K562 (cell line): ENCODE results near the gene ADAM33. TPM values are rescaled to one million over a fixed set of nuclear protein-coding genes. Genes with fewer than 3 reads are reported as not detected.

ENCODE experiments used
- ATAC-seq: fragments of 200-7000 bp; cut with Tn5 transposase; 3 replicates; pipeline ENCODE4 v1.9.1; 2020; ENCODE audit warnings: moderate library complexity
- BruUV-seq: library from RNA; stranded (reverse); fragments of 400-500 nt; replicated peaks from 2 replicates; lab custom pipeline; 2021; lab: Mats Ljungman, UMichigan
- CTCF ChIA-PET: fragments of 300-600 bp; formaldehyde crosslinking; extraction: SDS; loops from one replicate; lab custom pipeline; 2021; ENCODE audit warnings: low intra/inter-chr PET ratio; lab: Yijun Ruan, JAX
- POLR2A ChIA-PET: fragments of 300-600, 350-650 bp; sonication (Branson Sonifier 250); formaldehyde crosslinking; extraction: SDS; loops from one replicate; lab custom pipeline; 2021; ENCODE audit warnings: antibody characterized with exemption, inconsistent platforms; lab: Yijun Ruan, JAX
- DNase-seq, 4 experiments: peaks; one replicate each; pipeline versions ENCODE4 v3.0.0 to v3.0.0-alpha.2; 2011 to 2018; ENCODE audit warnings: low spot score in 3 of 4, mixed read lengths in 3 of 4; ENCODE audit errors: extremely low read depth in 1 of 4
- FAIRE-seq: peaks from 2 replicates; lab custom pipeline; 2011; peaks lifted over from hg19 to GRCh38; lab: Jason Lieb, UNC
- H2AFZ ChIP-seq: 2 replicates; pipeline ENCODE4 v1.6.0; 2011; ENCODE audit warnings: low read depth, low read length, control low read depth, inconsistent platforms
- H3K27ac ChIP-seq: fragments of 200-600 bp; 3 replicates; pipeline ENCODE4 v1.8.0; 2011; ENCODE audit warnings: low read depth, mild to moderate bottlenecking, control low read depth, inconsistent platforms, low read length, moderate library complexity, mixed read lengths; ENCODE audit errors: extremely low read depth
- H3K27me3 ChIP-seq, 2 experiments: fragments of 300-600 bp in 1 of 2; 2 replicates in 1 of 2; 3 replicates in 1 of 2; pipeline versions ENCODE4 v1.6.0 to v1.8.0; 2011; ENCODE audit warnings: inconsistent platforms in 2 of 2, low read length in 2 of 2, mild to moderate bottlenecking in 1 of 2, mixed read lengths in 1 of 2, moderate library complexity in 1 of 2; ENCODE audit not compliant: control insufficient read depth in 2 of 2, insufficient read depth in 2 of 2
- H3K36me3 ChIP-seq: fragments of 300-600 bp; 3 replicates; pipeline ENCODE4 v1.8.0; 2011; ENCODE audit warnings: mild to moderate bottlenecking, low read length, inconsistent platforms; ENCODE audit not compliant: control insufficient read depth, insufficient read depth
- H3K4me1 ChIP-seq, 2 experiments: fragments of 200-600 bp in 1 of 2; replicated peaks in 1 of 2; 2 replicates in 1 of 2; 3 replicates in 1 of 2; pipeline versions ENCODE4 v1.5.1 to v1.8.0; 2011; ENCODE audit warnings: inconsistent platforms in 2 of 2, low read length in 2 of 2, mild to moderate bottlenecking in 1 of 2, mixed read lengths in 1 of 2, moderate library complexity in 1 of 2; ENCODE audit not compliant: control insufficient read depth in 2 of 2, insufficient read depth in 2 of 2
- H3K4me2 ChIP-seq: 2 replicates; pipeline ENCODE4 v1.6.1; 2011; ENCODE audit warnings: low read length, control low read depth, inconsistent platforms, mixed read lengths; ENCODE audit not compliant: insufficient read depth
- H3K4me3 ChIP-seq: fragments of 200-600 bp; sonication (generic), shearing (Covaris generic); 2 replicates; pipeline ENCODE4 v1.5.1; 2016; ENCODE audit warnings: control low read depth, inconsistent platforms
- H3K79me2 ChIP-seq: fragments of 200-600 bp; 3 replicates; pipeline ENCODE4 v1.8.0; 2011; ENCODE audit warnings: low read length, inconsistent platforms; ENCODE audit not compliant: control insufficient read depth, insufficient read depth
- H3K9ac ChIP-seq, 2 experiments: 2 replicates each; pipeline versions ENCODE4 v1.6.0 to v1.6.1; 2011; ENCODE audit warnings: low read depth in 2 of 2, low read length in 2 of 2, control low read depth in 1 of 2, inconsistent platforms in 1 of 2, mild to moderate bottlenecking in 1 of 2, mixed read lengths in 1 of 2; ENCODE audit not compliant: insufficient read depth in 1 of 2
- H3K9me1 ChIP-seq: one replicate; pipeline ENCODE4 v1.6.0; 2011; ENCODE audit warnings: inconsistent platforms, mild to moderate bottlenecking, low read length, moderate library complexity; ENCODE audit not compliant: control insufficient read depth, insufficient read depth
- H3K9me3 ChIP-seq: replicated peaks from 2 replicates; pipeline ENCODE4 v1.5.1; 2011; ENCODE audit warnings: low read depth, low read length, inconsistent platforms; ENCODE audit not compliant: control insufficient read depth, insufficient read depth
- H4K20me1 ChIP-seq: replicated peaks from 2 replicates; pipeline ENCODE4 v1.6.1; 2011; ENCODE audit warnings: low read length, inconsistent platforms, mixed read lengths; ENCODE audit not compliant: control insufficient read depth, insufficient read depth
- ARID1B ChIP-seq: fragments of 450-650 bp; IDR thresholded peaks from 2 replicates; pipeline ENCODE4 v1.6.1; 2016; ENCODE audit warnings: antibody characterized with exemption, mild to moderate bottlenecking, inconsistent platforms
- CBFA2T2 ChIP-seq: fragments of 450-650 bp; conservative IDR thresholded peaks from 2 replicates; pipeline ENCODE4 v1.6.1; 2017; ENCODE audit warnings: mild to moderate bottlenecking
- CBFA2T3 ChIP-seq: fragments of 450-650 bp; IDR thresholded peaks from 2 replicates; pipeline ENCODE4 v1.6.1; 2017
- CREB1 ChIP-seq, 2 experiments: sonication (generic) in 1 of 2; formaldehyde crosslinking in 1 of 2; IDR thresholded peaks; 2 replicates each; pipeline versions ENCODE4 v1.6.1 to v1.8.0; 2012 to 2022; ENCODE audit warnings: inconsistent platforms in 1 of 2, mild to moderate bottlenecking in 1 of 2, missing genetic modification reagents in 1 of 2, moderate library complexity in 1 of 2
- DPF2 ChIP-seq: fragments of 450-650 bp; IDR thresholded peaks from 2 replicates; pipeline ENCODE4 v1.6.1; 2016
- ELF1 ChIP-seq: fragments of 200-800 bp; sonication (Bioruptor generic); IDR thresholded peaks from 2 replicates; pipeline ENCODE4 v1.6.1; 2016; ENCODE audit warnings: missing genetic modification characterization, missing compliant biosample characterization
- MXD1 ChIP-seq: fragments of 250-450 bp; sonication (Bioruptor Pico); IDR thresholded peaks from 2 replicates; pipeline ENCODE4 v1.8.0; 2021; ENCODE audit warnings: borderline replicate concordance, mild to moderate bottlenecking, moderate library complexity; ENCODE audit not compliant: poor library complexity, severe bottlenecking
- MYC ChIP-seq, 2 experiments: fragments of 250-450 bp in 1 of 2; sonication (Bioruptor Pico) in 1 of 2; IDR thresholded peaks; 2 replicates each; pipeline versions ENCODE4 v1.5.1 to v1.6.1; 2012 to 2021; ENCODE audit warnings: low read depth in 2 of 2, borderline replicate concordance in 1 of 2, improper control_type of control experiment in 1 of 2, low read length in 1 of 2, mild to moderate bottlenecking in 1 of 2, moderate library complexity in 1 of 2
- NCOR1 ChIP-seq: fragments of 450-650 bp; IDR thresholded peaks from 2 replicates; pipeline ENCODE4 v1.6.1; 2016; ENCODE audit warnings: mild to moderate bottlenecking, moderate library complexity
- POLR2AphosphoS5 ChIP-seq: IDR thresholded peaks from 2 replicates; pipeline ENCODE4 v1.6.1; 2011; ENCODE audit warnings: mild to moderate bottlenecking, low read depth, low read length, moderate library complexity; ENCODE audit not compliant: control insufficient read depth, insufficient read depth
- RBFOX2 ChIP-seq: fragments of 200-400 bp; formaldehyde crosslinking; IDR thresholded peaks from 2 replicates; pipeline ENCODE4 v1.6.1; 2017; ENCODE audit warnings: low read depth, mild to moderate bottlenecking, low read length, moderate library complexity
- RCOR1 ChIP-seq, 2 experiments: IDR thresholded peaks; 2 replicates each; pipeline ENCODE4 v1.6.1; 2012; ENCODE audit warnings: low read depth in 2 of 2, low read length in 2 of 2, borderline replicate concordance in 1 of 2, improper control_type of control experiment in 1 of 2
- TAL1 ChIP-seq: fragments of 450-650 bp; IDR thresholded peaks from 2 replicates; pipeline ENCODE4 v1.6.1; 2016; ENCODE audit warnings: mild to moderate bottlenecking
- TCF3 ChIP-seq: sonication (generic); formaldehyde crosslinking; IDR thresholded peaks from 2 replicates; pipeline ENCODE4 v1.4.0; 2020; ENCODE audit warnings: mild to moderate bottlenecking, missing genetic modification reagents
- TEAD4 ChIP-seq, 2 experiments: sonication (generic) in 1 of 2; formaldehyde crosslinking in 1 of 2; IDR thresholded peaks; 2 replicates each; pipeline versions ENCODE4 v1.6.1 to v1.8.0; 2012 to 2022; ENCODE audit warnings: borderline replicate concordance in 1 of 2, inconsistent platforms in 1 of 2, low read length in 1 of 2, mild to moderate bottlenecking in 1 of 2, missing genetic modification reagents in 1 of 2
- U2AF2 ChIP-seq: fragments of 200-400 bp; formaldehyde crosslinking; optimal IDR thresholded peaks from 2 replicates; pipeline ENCODE3; 2017; ENCODE audit warnings: low read depth, mild to moderate bottlenecking, low read length
- ZFP30 ChIP-seq: fragments of 250-450 bp; sonication (Bioruptor Pico); IDR thresholded peaks from 2 replicates; pipeline ENCODE4 v1.8.0; 2022; ENCODE audit warnings: moderate library complexity, mild to moderate bottlenecking, inconsistent platforms, borderline replicate concordance
- WGBS: fragments of 100-300 bp; shearing (Covaris generic); methylation state at CpG from one replicate; pipeline ENCODE4 v1.1.6; 2016; ENCODE audit warnings: low coverage, mixed read lengths; ENCODE audit not compliant: insufficient coverage; ENCODE audit errors: missing lambda C conversion rate; 5-methylcytosine and 5-hydroxymethylcytosine counted together
- in situ Hi-C: fragments of 300-500 bp; cut with MboI; formaldehyde crosslinking; loops from 4 replicates; pipeline ENCODE4 v1.15.0; 2018; ENCODE audit warnings: inconsistent platforms, mixed read lengths
- intact Hi-C: fragments of 100-400 bp; cut with micrococcal nuclease; formaldehyde crosslinking; loops from 2 replicates; pipeline ENCODE4 v1.14.2; 2022
- polyA plus RNA-seq, 8 experiments: library from polyadenylated mRNA; depleted of rRNA in 4 of 8; stranded (reverse) in 5 of 8; unstranded in 3 of 8; fragments of >200 nt; fragmentation: Nextera tagmentation in 2 of 8; fragmentation: Illumina TruSeq in 1 of 8; extraction: Ambion mirVana in 2 of 8; extraction: Trizol in 1 of 8; gene quantifications; 2 replicates each; pipeline versions ENCODE4 v1.2.1 to v1.2.3, GENCODE V29; 2011 to 2014; ENCODE audit warnings: inconsistent platforms in 1 of 8, missing spikeins in 1 of 8
- total RNA-seq, 7 experiments: library from RNA; depleted of rRNA in 6 of 7; stranded (reverse); fragments of >200 nt in 6 of 7; fragmentation: Illumina TruSeq in 2 of 7; extraction: Trizol in 2 of 7; gene quantifications; 2 replicates each; pipeline versions ENCODE4 v1.2.1 to v1.2.3, GENCODE V29; 2011 to 2021; ENCODE audit warnings: low replicate concordance in 1 of 7
- TF ChIP-seq, protein P1 (sequence below), 3 experiments: IDR thresholded peaks in 2 of 3; conservative IDR thresholded peaks in 1 of 3; 2 replicates each; pipeline ENCODE4 v1.5.1; 2011 to 2012; ENCODE audit warnings: low read length in 3 of 3, mild to moderate bottlenecking in 3 of 3, control low read depth in 2 of 3, improper control_type of control experiment in 1 of 3, inconsistent platforms in 1 of 3, low read depth in 1 of 3, mixed read lengths in 1 of 3, moderate library complexity in 1 of 3; ENCODE audit not compliant: insufficient read depth in 2 of 3

The ADAM33 gene
- total and polyA plus RNA-seq, 9 of the 15 experiments (the other 6 are each of a cell fraction or from before 2014, with no cell fraction given): not detected

DNA sequence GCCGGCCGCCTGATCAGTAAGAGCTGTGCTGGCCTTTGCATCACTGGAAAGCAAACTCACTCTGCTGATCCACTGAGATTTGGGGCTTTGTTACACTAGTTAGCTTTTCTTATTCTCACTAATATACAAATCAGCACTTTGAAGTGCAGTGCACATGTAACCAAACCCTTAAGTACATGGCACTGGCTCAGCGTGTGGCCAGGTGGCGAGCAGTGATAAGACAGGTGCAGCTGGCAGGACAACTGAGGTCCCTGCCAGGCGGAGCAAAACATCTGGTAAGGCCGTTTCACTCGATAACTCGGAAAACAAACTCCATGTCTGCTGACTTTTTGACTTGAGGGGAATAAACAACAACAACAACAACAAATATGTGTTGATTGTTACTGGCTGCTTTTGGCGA, 29.6 kb downstream of the ADAM33 start:
- in situ Hi-C loops (no loop called here), intact Hi-C loops (no loop called here)
- no peaks in the 10 kb centered on the region for H3K9me1 ChIP-seq
- 29% methylated on average over 9 of the region's 9 CpGs for WGBS
- peaks cover 0 to 13% of the 10 kb centered on the region in 2 experiments; a peak in 2 of 5 replicates for H3K27me3 ChIP-seq
- ATAC-seq: peak; percentile 33; the same call in 2 of the 3 replicates
- TF ChIP-seq TEAD4 (IDR thresholded peaks at IDR 0.05; ENCODE audit: low read length) (peak; percentile 44; the same call in 1 of the 2 replicates), TEAD4 (CRISPR knock-in tag; IDR thresholded peaks at IDR 0.05; ENCODE audit: borderline replicate concordance) (no peak), ZFP30 (CRISPR knock-in tag) (no peak), RCOR1 (IDR thresholded peaks at IDR 0.05; ENCODE audit: borderline replicate concordance in 1 of 2, low read depth in 2 of 2, low read length in 2 of 2) (0 out of 4 replicates have a peak, but pooled peaks of 1 of the 2 experiments have one; percentile 6), U2AF2 (no peak), TCF3 (CRISPR knock-in tag) (peak; percentile 71), DPF2 (0 out of 2 replicates have a peak, but pooled peaks have one; percentile 24), ELF1 (tag) (no peak), ARID1B (peak; percentile 31; the same call in 1 of the 2 replicates), TAL1 (peak; percentile 66; the same call in 1 of the 2 replicates), POLR2AphosphoS5 (peak; percentile 29; the same call in 1 of the 2 replicates), CREB1 (IDR thresholded peaks at IDR 0.05) (no peak), CREB1 (CRISPR knock-in tag; IDR thresholded peaks at IDR 0.05) (0 out of 2 replicates have a peak, but pooled peaks have one; percentile 11), CBFA2T3 (peak; percentile 82), RBFOX2 (no peak), NCOR1 (peak; percentile 31; the same call in 1 of the 2 replicates), CBFA2T2 (peak; percentile 79), MXD1 (no peak), MYC (IDR thresholded peaks at IDR 0.05; ENCODE audit: low read depth, low read length) (0 out of 2 replicates have a peak, but pooled peaks have one; percentile 9), MYC (CRISPR knock-in tag; IDR thresholded peaks at IDR 0.05; ENCODE audit: borderline replicate concordance, low read depth) (no peak)
- TF ChIP-seq, protein P1, sequence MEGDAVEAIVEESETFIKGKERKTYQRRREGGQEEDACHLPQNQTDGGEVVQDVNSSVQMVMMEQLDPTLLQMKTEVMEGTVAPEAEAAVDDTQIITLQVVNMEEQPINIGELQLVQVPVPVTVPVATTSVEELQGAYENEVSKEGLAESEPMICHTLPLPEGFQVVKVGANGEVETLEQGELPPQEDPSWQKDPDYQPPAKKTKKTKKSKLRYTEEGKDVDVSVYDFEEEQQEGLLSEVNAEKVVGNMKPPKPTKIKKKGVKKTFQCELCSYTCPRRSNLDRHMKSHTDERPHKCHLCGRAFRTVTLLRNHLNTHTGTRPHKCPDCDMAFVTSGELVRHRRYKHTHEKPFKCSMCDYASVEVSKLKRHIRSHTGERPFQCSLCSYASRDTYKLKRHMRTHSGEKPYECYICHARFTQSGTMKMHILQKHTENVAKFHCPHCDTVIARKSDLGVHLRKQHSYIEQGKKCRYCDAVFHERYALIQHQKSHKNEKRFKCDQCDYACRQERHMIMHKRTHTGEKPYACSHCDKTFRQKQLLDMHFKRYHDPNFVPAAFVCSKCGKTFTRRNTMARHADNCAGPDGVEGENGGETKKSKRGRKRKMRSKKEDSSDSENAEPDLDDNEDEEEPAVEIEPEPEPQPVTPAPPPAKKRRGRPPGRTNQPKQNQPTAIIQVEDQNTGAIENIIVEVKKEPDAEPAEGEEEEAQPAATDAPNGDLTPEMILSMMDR (IDR thresholded peaks at IDR 0.05 in 2 of 3, conservative IDR thresholded peaks at IDR 0.05 in 1 of 3; ENCODE audit: insufficient read depth in 2 of 3, low read depth in 1 of 3, low read length in 3 of 3): peak in 1 of 3 experiments; percentile 3; a peak in 1 of 6 replicates
- no peak overlapping the region for H3K27ac ChIP-seq
- 0 out of 2 replicates have a peak, but pooled peaks cover 4% of the 10 kb centered on the region for H4K20me1 ChIP-seq
- FAIRE-seq: no peak
- no peak overlapping the region for H3K4me3 ChIP-seq
- no peaks in the 10 kb centered on the region for H3K9me3 ChIP-seq
- peaks cover 5 to 10% of the 10 kb centered on the region in 2 experiments; a peak in 3 of 5 replicates for H3K4me1 ChIP-seq
- ChIA-PET CTCF (no interaction called here), POLR2A (interaction anchor here (0.6 kb wide), 1 partner anchor 117 kb away, joined by 3 read pairs; no protein-coding TSS in a partner anchor)
- no peaks in the 10 kb centered on the region; the same call in 2 of the 3 replicates for H3K36me3 ChIP-seq
- BruUV-seq: no TSS peak
- DNase-seq: peak in 3 of 4 experiments; percentile 23 to 65 (median 56)
- H3K4me2 ChIP-seq: no peak overlapping the region; the same call in 1 of the 2 replicates
- H3K79me2 ChIP-seq: no peaks in the 10 kb centered on the region
- H3K9ac ChIP-seq: no peak overlapping the region
- no peak overlapping the region for H2AFZ ChIP-seq
